Mesenchymal stem cell (in vitro differentiated cells and primary cell): ENCODE measurements around the gene CAVIN3.

Experiments
- DNase-seq: peaks from one replicate; pipeline ENCODE4 v3.0.0-alpha.2; 2013
- H2AFZ ChIP-seq: one replicate; pipeline ENCODE4 v1.6.1; 2013; ENCODE audit warnings: low read depth, mild to moderate bottlenecking, control low read depth, inconsistent platforms, low read length, moderate library complexity
- H2AK5ac ChIP-seq: 2 replicates; pipeline ENCODE4 v1.6.1; 2013; ENCODE audit warnings: low read length, moderate library complexity, mild to moderate bottlenecking, inconsistent platforms; ENCODE audit not compliant: severe bottlenecking
- H2BK120ac ChIP-seq: one replicate; pipeline ENCODE4 v1.6.1; 2013; ENCODE audit warnings: low read depth, mild to moderate bottlenecking, inconsistent platforms, low read length, moderate library complexity
- H2BK12ac ChIP-seq, 2 experiments: one replicate each; pipeline ENCODE4 v1.6.1; 2013; ENCODE audit warnings: inconsistent platforms in 2 of 2, low read length in 2 of 2, mild to moderate bottlenecking in 2 of 2, moderate library complexity in 2 of 2, control low read depth in 1 of 2
- H2BK15ac ChIP-seq: one replicate; pipeline ENCODE4 v1.6.1; 2013; ENCODE audit warnings: mild to moderate bottlenecking, low read depth, inconsistent platforms; ENCODE audit not compliant: poor library complexity, severe bottlenecking
- H2BK5ac ChIP-seq: 2 replicates; pipeline ENCODE4 v1.6.1; 2013; ENCODE audit warnings: low read depth, mild to moderate bottlenecking, low read length, control low read depth, inconsistent platforms; ENCODE audit not compliant: poor library complexity, severe bottlenecking
- H3K14ac ChIP-seq, 2 experiments: one replicate each; pipeline ENCODE4 v1.6.1; 2013; ENCODE audit warnings: inconsistent platforms in 2 of 2, low read length in 2 of 2, control low read depth in 1 of 2, mild to moderate bottlenecking in 1 of 2, moderate library complexity in 1 of 2
- H3K18ac ChIP-seq, 2 experiments: one replicate each; pipeline ENCODE4 v1.6.1; 2013; ENCODE audit warnings: inconsistent platforms in 2 of 2, low read length in 2 of 2, control low read depth in 1 of 2, low read depth in 1 of 2, mild to moderate bottlenecking in 1 of 2
- H3K23ac ChIP-seq, 2 experiments: one replicate each; pipeline ENCODE4 v1.6.1; 2013; ENCODE audit warnings: inconsistent platforms in 2 of 2, low read length in 2 of 2, mild to moderate bottlenecking in 2 of 2, moderate library complexity in 2 of 2, control low read depth in 1 of 2
- H3K27ac ChIP-seq: 2 replicates; pipeline ENCODE4 v1.5.1; 2013; ENCODE audit warnings: mild to moderate bottlenecking, moderate library complexity, low read length, control low read depth, inconsistent platforms; ENCODE audit not compliant: poor library complexity, severe bottlenecking
- H3K27me3 ChIP-seq, 2 experiments: 2 replicates each; pipeline versions ENCODE4 v1.6.1 to v1.7.0; 2013; ENCODE audit warnings: low read length in 2 of 2, mild to moderate bottlenecking in 2 of 2, moderate library complexity in 2 of 2, control low read depth in 1 of 2, inconsistent platforms in 1 of 2; ENCODE audit not compliant: control insufficient read depth in 1 of 2, insufficient read depth in 1 of 2
- H3K36me3 ChIP-seq, 2 experiments: 2 replicates each; pipeline versions ENCODE4 v1.6.1 to v1.7.0; 2013; ENCODE audit warnings: low read length in 2 of 2, control low read depth in 1 of 2, inconsistent platforms in 1 of 2, low read depth in 1 of 2, mild to moderate bottlenecking in 1 of 2; ENCODE audit not compliant: insufficient read depth in 2 of 2, control insufficient read depth in 1 of 2
- H3K4ac ChIP-seq, 2 experiments: one replicate each; pipeline ENCODE4 v1.6.1; 2013; ENCODE audit warnings: inconsistent platforms in 2 of 2, low read length in 2 of 2, mild to moderate bottlenecking in 2 of 2, moderate library complexity in 2 of 2, control low read depth in 1 of 2, low read depth in 1 of 2
- H3K4me1 ChIP-seq: 2 replicates; pipeline ENCODE4 v1.6.1; 2013; ENCODE audit warnings: low read depth, low read length, control low read depth; ENCODE audit not compliant: control insufficient read depth, insufficient read depth
- H3K4me2 ChIP-seq: 2 replicates; pipeline ENCODE4 v1.6.1; 2013; ENCODE audit warnings: low read length, mild to moderate bottlenecking, inconsistent platforms; ENCODE audit not compliant: poor library complexity, severe bottlenecking
- H3K4me3 ChIP-seq, 2 experiments: 2 replicates each; pipeline versions ENCODE4 v1.5.1 to v1.7.0; 2013; ENCODE audit warnings: low read length in 2 of 2, mild to moderate bottlenecking in 2 of 2, control low read depth in 1 of 2, low read depth in 1 of 2; ENCODE audit not compliant: insufficient read depth in 1 of 2
- H3K79me1 ChIP-seq: replicated peaks from 2 replicates; pipeline ENCODE4 v1.6.1; 2013; ENCODE audit warnings: mild to moderate bottlenecking, control low read depth, low read length, inconsistent platforms; ENCODE audit not compliant: poor library complexity, severe bottlenecking
- H3K9ac ChIP-seq: 2 replicates; pipeline ENCODE4 v1.7.0; 2013; ENCODE audit warnings: mild to moderate bottlenecking, low read length, moderate library complexity
- H3K9me3 ChIP-seq: 2 replicates; pipeline ENCODE4 v1.7.0; 2013; ENCODE audit warnings: mild to moderate bottlenecking, low read length; ENCODE audit not compliant: control insufficient read depth
- H4K8ac ChIP-seq: one replicate; pipeline ENCODE4 v1.6.1; 2013; ENCODE audit warnings: inconsistent platforms, mild to moderate bottlenecking, low read length, moderate library complexity
- H4K91ac ChIP-seq: one replicate; pipeline ENCODE4 v1.6.1; 2013; ENCODE audit warnings: mild to moderate bottlenecking, low read length, inconsistent platforms
- WGBS: methylation state at CpG from one replicate; pipeline ENCODE4 v1.1.7; 2013; ENCODE audit warnings: mixed read lengths; 5-methylcytosine and 5-hydroxymethylcytosine counted together

Gene CAVIN3

GRCh38 chr11:6303661-6304060 lies 16.6 kb downstream of the CAVIN3 start:
- H2AFZ ChIP-seq, result no peak overlapping the region
- no peaks in the 10 kb centered on the region for H3K27me3 ChIP-seq
- H3K27ac ChIP-seq, result peak overlapping the region; percentile 13
- no peak overlapping the region for H3K4me3 ChIP-seq
- no peaks in the 10 kb centered on the region for H3K36me3 ChIP-seq
- no peak overlapping the region for H4K91ac ChIP-seq
- H3K4me1 ChIP-seq, result peaks cover 18% of the 10 kb centered on the region
- peak overlapping the region; percentile 1 for H3K4me2 ChIP-seq
- no peaks in the 10 kb centered on the region for H3K9me3 ChIP-seq
- no peak for DNase-seq
- no peaks in the 10 kb centered on the region for H3K79me1 ChIP-seq
- no peak overlapping the region for H2BK5ac ChIP-seq
- no peak overlapping the region for H2BK15ac ChIP-seq
- H2AK5ac ChIP-seq, result no peak overlapping the region
- H3K4ac ChIP-seq, result no peak overlapping the region
- WGBS, result 62% methylated on average over 6 of the region's 6 CpGs
- H2BK120ac ChIP-seq, result no peak overlapping the region
- no peak overlapping the region for H3K23ac ChIP-seq
- H2BK12ac ChIP-seq, result no peak overlapping the region
- no peak overlapping the region for H3K9ac ChIP-seq
- H3K18ac ChIP-seq, result no peak overlapping the region
- peak overlapping the region in 1 of 2 experiments; percentile 1 for H3K14ac ChIP-seq
- H4K8ac ChIP-seq, result no peak overlapping the region

GRCh38 chr11:6301096-6301495 lies 19.2 kb downstream of the CAVIN3 start:
- Histone ChIP-seq H4K8ac (no peak overlapping the region), H2BK120ac (no peak overlapping the region), H3K14ac (no peak overlapping the region), H3K27me3 (no peaks in the 10 kb centered on the region), H2BK15ac (no peak overlapping the region), H3K9ac (no peak overlapping the region), H3K4me3 (no peak overlapping the region), H3K4me2 (no peak overlapping the region), H3K36me3 (no peaks in the 10 kb centered on the region), H4K91ac (no peak overlapping the region), H3K79me1 (no peaks in the 10 kb centered on the region), H2AFZ (no peak overlapping the region), H3K4ac (no peak overlapping the region), H2AK5ac (peak overlapping the region; percentile 95), H3K18ac (no peak overlapping the region), H3K23ac (no peak overlapping the region), H3K27ac (peak overlapping the region; percentile 3), H3K9me3 (no peaks in the 10 kb centered on the region), H2BK12ac (no peak overlapping the region), H2BK5ac (no peak overlapping the region), H3K4me1 (peaks cover 20% of the 10 kb centered on the region)
- no CpG with 5 or more reads among the region's 2 CpGs for WGBS
- DNase-seq, result no peak

- Histone ChIP-seq H3K79me1 (no peaks in the 10 kb centered on the region), H3K4me3 (no peak overlapping the region), H3K9ac (no peak overlapping the region), H3K14ac (no peak overlapping the region), H3K18ac (no peak overlapping the region), H3K27ac (peak overlapping the region; percentile 81), H2BK5ac (no peak overlapping the region), H2AK5ac (no peak overlapping the region), H2BK120ac (no peak overlapping the region), H3K36me3 (no peaks in the 10 kb centered on the region), H3K27me3 (no peaks in the 10 kb centered on the region), H4K8ac (no peak overlapping the region), H2BK15ac (no peak overlapping the region), H3K4me1 (peaks cover 20% of the 10 kb centered on the region), H3K23ac (no peak overlapping the region), H2BK12ac (no peak overlapping the region), H3K4ac (no peak overlapping the region), H3K4me2 (peak overlapping the region; percentile 31), H3K9me3 (no peaks in the 10 kb centered on the region), H2AFZ (no peak overlapping the region), H4K91ac (no peak overlapping the region)
- 71% methylated on average over 3 of the region's 3 CpGs for WGBS
- DNase-seq, result no peak
Observed at GRCh38 chr11:6300325-6300724, 20.0 kb downstream of the CAVIN3 start.

GRCh38 chr11:6298605-6299004 lies 21.7 kb downstream of the CAVIN3 start:
- Histone ChIP-seq H3K4me1 (peaks cover 19% of the 10 kb centered on the region), H4K8ac (no peak overlapping the region), H3K4ac (no peak overlapping the region), H2AK5ac (peak overlapping the region; percentile 72), H3K9me3 (no peaks in the 10 kb centered on the region), H3K4me3 (no peak overlapping the region), H2BK120ac (no peak overlapping the region), H2BK15ac (no peak overlapping the region), H4K91ac (no peak overlapping the region), H3K4me2 (no peak overlapping the region), H2BK5ac (no peak overlapping the region), H3K79me1 (no peaks in the 10 kb centered on the region), H3K14ac (no peak overlapping the region), H2BK12ac (no peak overlapping the region), H3K36me3 (no peaks in the 10 kb centered on the region), H3K23ac (no peak overlapping the region), H2AFZ (no peak overlapping the region), H3K27me3 (no peaks in the 10 kb centered on the region), H3K27ac (no peak overlapping the region), H3K18ac (no peak overlapping the region), H3K9ac (no peak overlapping the region)
- peak; percentile 47 for DNase-seq
- WGBS, result 32% methylated on average over 4 of the region's 4 CpGs
